Fibroblast of skin of abdomen (primary cell): ENCODE results near the gene CLPTM1L.

Experiments
- DNase-seq: peaks from one replicate; pipeline ENCODE4 v3.0.0-alpha.2; 2013

CLPTM1L gene

GRCh38 chr5:1270933-1271914, 73.7 kb downstream of the CLPTM1L start:
- DNase-seq = no peak

GRCh38 chr5:1270426-1270825, 74.5 kb downstream of the CLPTM1L start:
- DNase-seq = no peak

GRCh38 chr5:1268666-1269065, 76.2 kb downstream of the CLPTM1L start:
- DNase-seq = no peak

- DNase-seq = no peak
These were observed 76.8 kb downstream of the CLPTM1L start for GRCh38 chr5:1268056-1268455.
